Trophoblast cell (in vitro differentiated cells and primary cell): ENCODE data around the gene KLRF1.
"Not testable (repeated sequence)": the region's sequence is repeated elsewhere in the genome, so short reads cannot be mapped to it uniquely, and the experiment has no call there.

Source experiments
- DNase-seq, 2 donors: peaks; one replicate each; pipeline ENCODE4 v3.0.0-alpha.2; 2016
- H2AFZ ChIP-seq: 2 replicates; pipeline ENCODE4 v1.6.1; 2013; ENCODE audit warnings: low read length, moderate library complexity, mild to moderate bottlenecking; ENCODE audit not compliant: insufficient read depth, poor library complexity
- H2AK5ac ChIP-seq: 2 replicates; pipeline ENCODE4 v1.6.1; 2013; ENCODE audit warnings: mild to moderate bottlenecking, low read length
- H2BK120ac ChIP-seq: 2 replicates; pipeline ENCODE4 v1.6.1; 2013; ENCODE audit warnings: low read length, mild to moderate bottlenecking, moderate library complexity; ENCODE audit not compliant: insufficient read depth, poor library complexity
- H2BK12ac ChIP-seq: 2 replicates; pipeline ENCODE4 v1.6.1; 2013; ENCODE audit warnings: mild to moderate bottlenecking, low read length, moderate library complexity
- H2BK5ac ChIP-seq: 2 replicates; pipeline ENCODE4 v1.6.1; 2013; ENCODE audit warnings: low read length, low read depth, moderate library complexity, mild to moderate bottlenecking; ENCODE audit not compliant: poor library complexity
- H3K14ac ChIP-seq: 2 replicates; pipeline ENCODE4 v1.6.1; 2013; ENCODE audit warnings: mild to moderate bottlenecking, low read length
- H3K18ac ChIP-seq: 2 replicates; pipeline ENCODE4 v1.6.1; 2013; ENCODE audit warnings: mild to moderate bottlenecking, low read length
- H3K23ac ChIP-seq: 2 replicates; pipeline ENCODE4 v1.6.1; 2013; ENCODE audit warnings: low read length
- H3K27ac ChIP-seq: 2 replicates; pipeline ENCODE4 v1.5.1; 2013; ENCODE audit warnings: low read depth, mild to moderate bottlenecking, inconsistent platforms, low read length, moderate library complexity
- H3K27me3 ChIP-seq: 2 replicates; pipeline ENCODE4 v1.6.1; 2013; ENCODE audit warnings: inconsistent platforms, mild to moderate bottlenecking, low read length, moderate library complexity; ENCODE audit not compliant: insufficient read depth
- H3K36me3 ChIP-seq, 2 experiments: 1 replicate in 1 of 2; 2 replicates in 1 of 2; pipeline ENCODE4 v1.6.1; 2013; ENCODE audit warnings: low read length in 2 of 2, mild to moderate bottlenecking in 2 of 2, moderate library complexity in 1 of 2; ENCODE audit not compliant: insufficient read depth in 2 of 2, control insufficient read depth in 1 of 2
- H3K4ac ChIP-seq: 2 replicates; pipeline ENCODE4 v1.6.1; 2013; ENCODE audit warnings: low read depth, mild to moderate bottlenecking, low read length, moderate library complexity
- H3K4me1 ChIP-seq, 2 experiments: 1 replicate in 1 of 2; 2 replicates in 1 of 2; pipeline ENCODE4 v1.6.1; 2013; ENCODE audit warnings: low read length in 2 of 2, mild to moderate bottlenecking in 2 of 2, moderate library complexity in 1 of 2; ENCODE audit not compliant: insufficient read depth in 2 of 2, control insufficient read depth in 1 of 2
- H3K4me2 ChIP-seq: 2 replicates; pipeline ENCODE4 v1.6.1; 2013; ENCODE audit warnings: inconsistent platforms, mild to moderate bottlenecking, low read length, moderate library complexity
- H3K4me3 ChIP-seq: 2 replicates; pipeline ENCODE4 v1.5.1; 2013; ENCODE audit warnings: mild to moderate bottlenecking, low read depth, low read length, inconsistent platforms
- H3K79me1 ChIP-seq: one replicate; pipeline ENCODE4 v1.6.1; 2013; ENCODE audit warnings: low read length
- H3K79me2 ChIP-seq: 2 replicates; pipeline ENCODE4 v1.6.1; 2013; ENCODE audit warnings: low read length, mild to moderate bottlenecking; ENCODE audit not compliant: control insufficient read depth, insufficient read depth, poor library complexity
- H3K9ac ChIP-seq: 2 replicates; pipeline ENCODE4 v1.6.1; 2013; ENCODE audit warnings: mild to moderate bottlenecking, low read length
- H3K9me3 ChIP-seq: 2 replicates; pipeline ENCODE4 v1.6.1; 2013; ENCODE audit warnings: low read depth, mild to moderate bottlenecking, control low read depth, inconsistent platforms, low read length; ENCODE audit not compliant: insufficient read depth
- H4K12ac ChIP-seq: 2 replicates; pipeline ENCODE4 v1.6.1; 2013; ENCODE audit warnings: low read depth, mild to moderate bottlenecking, low read length, moderate library complexity
- H4K8ac ChIP-seq: 2 replicates; pipeline ENCODE4 v1.6.1; 2013; ENCODE audit warnings: low read depth, mild to moderate bottlenecking, low read length, moderate library complexity
- H4K91ac ChIP-seq: one replicate; pipeline ENCODE4 v1.6.1; 2013; ENCODE audit warnings: low read depth, mild to moderate bottlenecking, low read length, moderate library complexity
- WGBS: extraction: QIAGEN DNeasy Blood & Tissue Kit; methylation state at CpG from one replicate; pipeline ENCODE4 v1.1.7; 2013; ENCODE audit warnings: missing lambda C conversion rate; ENCODE audit not compliant: insufficient read length, insufficient coverage; ENCODE audit errors: extremely low coverage; 5-methylcytosine and 5-hydroxymethylcytosine counted together

KLRF1 gene

GRCh38 chr12:9876120-9876519 is 48.8 kb downstream of the KLRF1 start:
- H3K27ac ChIP-seq, H2BK5ac ChIP-seq, H3K23ac ChIP-seq, H4K91ac ChIP-seq, H3K9ac ChIP-seq, H3K14ac ChIP-seq, H3K79me2 ChIP-seq, H4K12ac ChIP-seq, H3K4me2 ChIP-seq, H4K8ac ChIP-seq, DNase-seq, H3K4me3 ChIP-seq, H2AFZ ChIP-seq, H2AK5ac ChIP-seq, H3K4me1 ChIP-seq, H3K79me1 ChIP-seq, H2BK12ac ChIP-seq, H2BK120ac ChIP-seq, H3K27me3 ChIP-seq, H3K36me3 ChIP-seq, H3K4ac ChIP-seq, H3K9me3 ChIP-seq, H3K18ac ChIP-seq: not testable (repeated sequence)
- no CpG with 5 or more reads among the region's 26 CpGs for WGBS

GRCh38 chr12:9880532-9881078 is 53.3 kb downstream of the KLRF1 start:
- no peaks in the 10 kb centered on the region for H3K27me3 ChIP-seq
- no peak overlapping the region for H2AFZ ChIP-seq
- WGBS = 100% methylated on average over 1 of the region's 4 CpGs
- no peak overlapping the region for H4K91ac ChIP-seq
- H3K4me3 ChIP-seq = no peak overlapping the region
- H3K79me2 ChIP-seq = no peaks in the 10 kb centered on the region
- no peaks in the 10 kb centered on the region for H3K4me1 ChIP-seq
- no peaks in the 10 kb centered on the region for H3K79me1 ChIP-seq
- H3K4ac ChIP-seq = no peak overlapping the region
- no peaks in the 10 kb centered on the region for H3K9me3 ChIP-seq
- H3K36me3 ChIP-seq = no peaks in the 10 kb centered on the region
- H3K4me2 ChIP-seq = no peak overlapping the region
- no peak overlapping the region for H3K14ac ChIP-seq
- no peak overlapping the region for H2BK5ac ChIP-seq
- H4K12ac ChIP-seq = no peak overlapping the region
- no peak overlapping the region for H3K23ac ChIP-seq
- no peak overlapping the region for H3K27ac ChIP-seq
- DNase-seq = no peak
- no peak overlapping the region for H2BK12ac ChIP-seq
- no peak overlapping the region for H3K18ac ChIP-seq
- H4K8ac ChIP-seq = no peak overlapping the region
- H2BK120ac ChIP-seq = no peak overlapping the region
- H2AK5ac ChIP-seq = no peak overlapping the region
- H3K9ac ChIP-seq = no peak overlapping the region

GRCh38 chr12:9881246-9881645 is 54.0 kb downstream of the KLRF1 start, which contains the start of gene KLRF2:
KLRF2 (plus strand) TSS chr12:9881489; CDS start chr12:9881596, 107 bp downstream.
- H3K36me3 ChIP-seq = no peaks in the 10 kb centered on the region
- H3K9me3 ChIP-seq = no peaks in the 10 kb centered on the region
- DNase-seq = no peak
- 100% methylated on average over 2 of the region's 3 CpGs for WGBS
- no peak within 1 kb of the TSS for H2BK12ac ChIP-seq
- H3K9ac ChIP-seq = no peak within 1 kb of the TSS
- H3K18ac ChIP-seq = no peak within 1 kb of the TSS
- no peaks in the 10 kb centered on the region for H3K27me3 ChIP-seq
- no peak within 1 kb of the TSS for H4K12ac ChIP-seq
- H2BK5ac ChIP-seq = no peak within 1 kb of the TSS
- H4K8ac ChIP-seq = no peak within 1 kb of the TSS
- no peak within 1 kb of the TSS for H3K27ac ChIP-seq
- H3K79me1 ChIP-seq = no peaks in the 10 kb centered on the region
- H3K4me2 ChIP-seq = no peak within 1 kb of the TSS
- H2BK120ac ChIP-seq = no peak within 1 kb of the TSS
- H3K23ac ChIP-seq = no peak within 1 kb of the TSS
- H3K4me3 ChIP-seq = no peak within 1 kb of the TSS
- no peak within 1 kb of the TSS for H2AFZ ChIP-seq
- H3K4me1 ChIP-seq = no peaks in the 10 kb centered on the region
- no peak within 1 kb of the TSS for H2AK5ac ChIP-seq
- no peaks in the 10 kb centered on the region for H3K79me2 ChIP-seq
- no peak within 1 kb of the TSS for H3K14ac ChIP-seq
- no peak within 1 kb of the TSS for H3K4ac ChIP-seq
- H4K91ac ChIP-seq = no peak within 1 kb of the TSS

GRCh38 chr12:9881988-9882387 is 54.7 kb downstream of the KLRF1 start:
- H2BK120ac ChIP-seq = no peak overlapping the region
- no peak overlapping the region for H3K23ac ChIP-seq
- WGBS = no CpG with 5 or more reads among the region's 5 CpGs
- no peaks in the 10 kb centered on the region for H3K79me1 ChIP-seq
- H3K4me3 ChIP-seq = no peak overlapping the region
- H4K8ac ChIP-seq = no peak overlapping the region
- no peak overlapping the region for H2AK5ac ChIP-seq
- no peaks in the 10 kb centered on the region for H3K9me3 ChIP-seq
- no peaks in the 10 kb centered on the region for H3K4me1 ChIP-seq
- H4K91ac ChIP-seq = no peak overlapping the region
- no peak overlapping the region for H2BK12ac ChIP-seq
- no peak overlapping the region for H3K4me2 ChIP-seq
- H4K12ac ChIP-seq = no peak overlapping the region
- no peaks in the 10 kb centered on the region for H3K79me2 ChIP-seq
- no peak overlapping the region for H3K18ac ChIP-seq
- no peak overlapping the region for H3K14ac ChIP-seq
- no peak overlapping the region for H3K9ac ChIP-seq
- no peaks in the 10 kb centered on the region for H3K27me3 ChIP-seq
- no peaks in the 10 kb centered on the region for H3K36me3 ChIP-seq
- no peak for DNase-seq
- no peak overlapping the region for H2BK5ac ChIP-seq
- H2AFZ ChIP-seq = no peak overlapping the region
- H3K4ac ChIP-seq = no peak overlapping the region
- no peak overlapping the region for H3K27ac ChIP-seq
